Superior temporal gyrus (tissue), 1 donor: ENCODE data around the gene ADCK1.
"Not testable (repeated sequence)": the region's sequence is repeated elsewhere in the genome, so short reads cannot be mapped to it uniquely, and the experiment has no call there.

ENCODE experiments used
- DNase-seq: peaks from one replicate; pipeline ENCODE4 v3.0.0-alpha.2; 2016; ENCODE audit errors: extremely low spot score

ADCK1 gene

DNA sequence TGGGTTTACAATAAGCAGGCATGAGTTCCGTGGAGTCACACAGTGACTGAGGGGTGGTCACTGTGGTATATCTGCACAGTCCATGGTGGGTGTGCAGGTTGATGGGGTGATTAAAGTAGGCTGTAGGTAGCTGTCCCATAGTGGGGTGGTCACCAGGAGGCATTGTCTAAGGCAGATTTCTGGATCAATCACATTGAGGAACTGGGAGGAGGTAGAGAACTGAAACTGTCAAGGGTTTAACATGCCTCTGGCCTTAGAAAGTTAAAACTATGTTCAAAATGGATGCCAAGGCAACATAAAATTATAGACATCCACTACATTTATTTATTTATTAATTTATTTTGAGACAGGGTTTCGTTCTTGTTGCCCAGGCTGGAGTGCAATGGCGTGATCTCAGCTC, 8.3 kb downstream of the ADCK1 start:
- no peak for DNase-seq

DNA sequence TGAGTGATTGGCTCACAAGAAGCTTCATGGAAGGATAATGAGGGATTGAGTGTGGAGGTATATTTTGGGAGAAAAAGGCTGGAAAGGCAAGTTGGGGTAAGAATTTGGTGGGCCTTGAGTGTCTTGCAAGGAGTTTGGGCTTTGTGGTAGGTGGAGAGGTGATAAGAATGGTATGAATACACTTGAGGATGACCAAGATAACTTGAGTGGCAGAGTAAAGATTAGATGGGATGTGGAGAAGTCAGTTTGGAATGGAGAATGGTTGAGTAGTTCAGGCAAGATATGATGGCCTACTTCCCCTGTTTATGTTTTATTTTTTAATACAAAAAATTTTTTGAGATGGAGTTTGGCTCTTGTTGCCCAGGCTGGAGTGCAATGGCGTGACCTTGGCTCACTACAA, 9.1 kb downstream of the ADCK1 start:
- no peak for DNase-seq

DNA sequence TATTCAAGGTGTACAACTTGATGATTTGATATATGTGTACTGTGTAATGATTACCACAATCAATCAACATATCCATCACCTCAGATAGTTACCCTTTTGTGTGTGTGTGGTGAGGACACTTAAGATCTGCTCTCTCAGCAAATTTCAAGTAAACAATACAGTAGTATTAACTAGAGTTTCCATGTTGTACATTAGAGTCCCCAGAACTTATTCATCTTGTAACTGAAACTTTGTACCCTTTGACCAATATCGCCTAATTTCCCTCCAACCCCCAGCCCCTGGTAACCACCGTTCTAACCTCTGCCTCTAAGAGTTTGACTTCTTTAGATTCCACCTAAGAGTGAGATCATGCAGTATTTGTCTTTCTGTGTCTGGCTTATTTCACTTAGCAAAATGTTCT, 12.1 kb downstream of the ADCK1 start:
- no peak for DNase-seq

DNA sequence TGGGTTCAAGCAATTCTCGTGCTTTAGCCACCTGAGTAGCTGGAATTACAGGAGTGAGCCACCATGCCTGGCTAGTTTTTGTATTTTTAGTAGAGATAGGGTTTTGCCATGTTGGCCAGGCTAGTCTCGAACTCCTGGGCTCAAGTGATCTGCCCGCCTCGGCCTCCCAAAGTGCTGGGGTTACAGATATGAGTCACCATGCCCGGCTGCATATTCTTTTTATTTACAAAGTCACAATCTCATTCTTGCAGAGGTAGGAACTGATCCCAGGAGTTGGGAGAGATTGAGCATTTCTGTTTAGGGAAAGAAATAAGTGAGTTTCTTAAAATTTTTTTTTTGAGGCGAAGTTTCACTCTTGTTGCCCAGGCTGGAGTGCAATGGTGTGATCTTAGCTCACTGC, 12.8 kb downstream of the ADCK1 start:
- not testable (repeated sequence) for DNase-seq

DNA sequence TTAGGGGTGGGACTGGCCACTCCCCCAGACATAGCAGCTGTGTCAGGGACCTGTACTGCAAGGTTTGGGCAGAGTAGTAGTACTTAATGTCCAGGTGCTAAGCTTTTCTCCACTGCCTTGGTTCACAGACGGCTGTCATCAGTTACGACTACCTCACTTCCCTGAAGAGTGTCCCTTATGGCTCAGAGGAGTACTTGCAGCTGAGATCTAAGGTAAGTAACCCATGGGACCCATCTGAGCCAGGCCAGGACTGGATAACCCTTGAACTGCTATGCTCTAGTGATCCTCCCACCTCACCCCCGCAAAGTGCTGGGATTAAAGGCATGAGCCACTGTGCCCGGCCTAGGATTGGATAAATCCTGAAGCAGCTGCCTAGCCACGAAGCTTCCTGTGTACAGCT, 22.4 kb downstream of the ADCK1 start:
- DNase-seq = no peak

DNA sequence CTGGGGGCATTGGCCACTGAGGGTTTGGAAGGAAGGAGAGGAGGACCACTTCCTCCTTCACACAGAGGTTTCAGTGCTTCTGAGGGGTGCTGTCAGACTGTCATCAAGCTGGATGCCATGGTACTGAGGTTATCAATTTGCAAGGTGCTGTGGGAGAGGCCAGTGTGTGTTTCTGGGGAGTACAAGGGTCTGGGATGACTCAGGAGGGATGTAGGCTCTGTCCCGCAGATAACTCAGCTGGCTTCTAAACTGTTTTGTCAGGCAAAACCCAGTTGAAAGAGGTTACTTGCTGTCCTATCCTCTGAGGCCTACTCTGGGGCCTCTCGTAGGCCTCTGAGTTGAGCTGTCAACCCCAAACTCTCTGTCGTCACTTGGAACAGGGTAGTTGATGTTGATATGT, 22.8 kb downstream of the ADCK1 start:
- DNase-seq = no peak

DNA sequence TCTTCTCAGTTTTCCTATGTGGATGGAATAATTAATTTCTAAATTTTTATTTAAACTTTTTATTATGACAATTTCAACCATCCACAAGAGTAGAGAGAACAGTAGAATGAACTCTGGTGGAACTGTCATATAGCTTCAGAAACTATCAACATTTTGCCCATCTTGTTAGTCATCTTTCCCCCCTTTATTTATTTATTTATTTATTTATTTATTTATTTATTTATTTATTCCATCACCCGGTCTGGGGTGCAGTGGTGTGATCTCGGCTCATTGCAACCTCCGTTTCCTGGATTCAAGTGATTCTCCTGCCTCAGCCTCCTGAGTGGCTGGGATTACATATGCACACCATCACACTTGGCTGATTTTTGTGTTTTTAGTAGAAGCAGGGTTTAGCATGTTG, 23.5 kb downstream of the ADCK1 start:
- no peak for DNase-seq

DNA sequence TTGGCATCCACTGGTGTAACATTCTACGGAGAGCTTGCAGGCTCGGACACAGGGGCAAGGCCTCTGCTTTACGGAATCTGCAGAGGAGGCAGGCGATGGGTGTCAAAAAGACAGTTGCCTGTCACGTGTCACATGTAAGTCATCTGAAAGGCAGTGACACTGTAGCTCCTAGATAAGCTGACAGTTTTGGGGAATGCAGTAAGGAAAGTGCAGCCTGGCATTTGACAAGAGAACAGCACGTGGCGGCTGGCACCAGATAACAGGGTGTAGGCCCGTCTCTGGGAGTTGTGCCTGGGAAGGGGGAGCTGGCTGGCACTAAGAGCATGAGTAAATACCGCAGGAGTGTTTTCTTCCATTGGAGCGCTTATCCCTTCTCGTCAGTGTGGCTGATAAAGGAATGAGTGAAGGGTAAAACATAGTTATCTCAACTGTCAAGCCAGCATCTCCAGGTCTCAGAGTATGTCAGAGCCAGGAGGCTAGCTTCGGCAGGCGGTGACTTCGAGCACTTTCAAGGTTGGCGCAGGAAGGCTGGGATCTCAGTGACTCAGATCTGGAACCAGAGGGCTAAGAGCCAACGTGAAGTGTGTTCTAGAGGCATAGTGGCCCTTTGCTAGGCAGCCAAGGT, 26.1 kb downstream of the ADCK1 start:
- DNase-seq = no peak

DNA sequence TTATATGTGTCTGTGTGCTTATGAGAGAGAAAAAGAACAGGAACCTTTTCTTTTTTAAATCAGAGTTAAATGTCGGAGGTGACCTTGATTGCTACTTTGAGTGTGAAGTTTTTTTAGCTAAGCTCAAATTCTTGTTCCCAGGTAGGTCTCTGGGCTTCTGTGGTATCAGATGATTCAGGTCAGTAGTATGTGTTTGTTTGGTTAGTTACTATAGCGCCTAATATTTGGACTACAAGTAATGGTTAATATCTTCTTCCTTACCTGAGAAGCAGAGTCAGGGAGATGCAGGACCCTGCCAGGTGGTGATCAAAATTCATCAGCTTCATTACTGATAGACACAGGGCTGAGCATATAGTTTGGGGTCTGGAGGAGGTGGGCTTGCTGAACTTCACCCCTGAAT, 30.8 kb downstream of the ADCK1 start:
- DNase-seq = no peak

DNA sequence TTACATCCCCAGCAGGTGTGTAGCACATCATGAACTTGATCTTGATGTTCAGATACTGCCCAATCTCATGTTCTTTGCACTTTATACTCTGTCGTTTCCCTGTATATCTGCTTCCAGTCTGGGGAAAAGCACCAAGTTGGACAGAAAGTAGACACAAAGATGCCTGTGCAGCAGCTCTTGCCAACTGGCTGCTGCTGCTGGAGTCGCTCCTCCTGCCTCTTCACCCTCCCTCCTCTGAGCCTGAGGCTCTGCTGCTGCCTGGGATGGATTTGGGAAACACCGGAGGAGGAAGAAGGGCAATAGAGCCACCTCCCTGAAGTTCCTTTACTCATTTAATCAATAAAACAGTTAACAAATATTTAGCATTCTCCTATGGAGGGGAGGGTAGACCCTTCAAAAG, 32.4 kb downstream of the ADCK1 start:
- peak; percentile 14 for DNase-seq

DNA sequence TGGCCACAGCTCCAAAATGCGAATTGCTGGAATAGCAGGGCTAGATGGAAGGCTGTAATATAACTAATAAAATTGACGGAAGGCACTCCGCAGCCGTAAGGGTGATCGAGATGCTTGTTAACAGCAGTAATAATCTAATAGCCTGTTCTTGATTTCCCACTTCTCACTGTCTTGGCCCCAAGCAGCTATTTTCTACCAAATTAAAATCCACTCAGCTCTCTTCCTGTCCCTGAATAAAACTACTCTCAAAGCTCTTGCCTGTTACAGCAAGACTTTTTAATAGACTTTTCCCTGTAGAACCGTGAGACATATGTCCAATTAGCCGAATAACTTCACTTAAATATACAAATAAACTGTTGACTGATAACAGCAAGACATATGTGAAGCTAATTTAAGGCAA, 38.0 kb downstream of the ADCK1 start:
- DNase-seq = no peak

DNA sequence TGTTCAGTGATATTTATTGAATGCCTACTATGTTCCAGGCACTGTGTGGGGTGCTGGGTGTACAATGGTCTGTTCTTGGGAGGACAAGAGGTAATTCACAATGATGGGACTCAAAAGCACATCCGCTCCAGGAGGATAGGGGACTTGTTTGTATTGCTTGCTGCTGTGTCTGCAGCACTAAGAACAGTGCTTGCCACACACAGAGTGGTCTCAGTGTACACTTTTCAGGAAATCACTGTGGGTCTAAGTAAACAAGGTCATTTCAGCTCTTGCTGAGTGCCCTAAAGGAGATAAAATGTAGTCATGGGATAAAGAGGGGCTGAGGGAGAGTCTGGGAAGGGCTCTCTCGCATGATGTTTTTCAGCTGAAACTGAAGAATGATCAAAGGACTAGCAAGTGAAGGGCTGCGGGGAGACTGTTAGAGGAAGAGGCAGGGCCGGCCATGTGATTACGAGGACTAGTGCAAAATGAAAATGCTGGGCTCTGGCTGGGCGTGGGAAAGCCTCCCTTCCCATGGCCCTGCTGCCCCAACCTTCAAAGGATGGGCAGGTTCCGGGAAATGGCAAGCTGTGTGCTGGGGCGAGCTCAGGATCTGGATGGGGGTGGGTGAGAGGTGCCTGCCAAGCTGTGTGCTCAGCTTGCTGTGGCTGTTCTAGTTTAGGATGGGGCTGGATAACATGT, 39.1 kb downstream of the ADCK1 start:
- peak; percentile 91 for DNase-seq

DNA sequence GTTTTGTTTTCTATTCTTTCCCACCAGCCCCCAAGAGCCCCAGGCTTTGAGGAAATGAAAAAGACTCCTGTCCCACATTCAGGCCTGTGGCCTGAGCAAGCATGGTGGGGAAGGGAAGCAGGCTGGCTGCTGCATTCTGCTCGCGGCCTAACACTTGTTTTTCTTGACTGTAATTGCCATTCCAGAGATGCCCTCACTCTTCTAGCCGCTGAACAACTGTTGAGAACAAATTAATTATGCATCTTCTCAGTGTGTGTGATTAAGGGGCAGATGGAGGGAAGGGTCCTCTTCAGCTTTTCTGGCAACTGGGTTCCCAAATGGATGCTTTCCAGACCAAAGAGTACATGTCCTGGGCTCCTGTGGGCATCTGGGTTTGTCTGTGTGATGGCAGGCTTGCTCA, 43.3 kb downstream of the ADCK1 start:
- no peak for DNase-seq

DNA sequence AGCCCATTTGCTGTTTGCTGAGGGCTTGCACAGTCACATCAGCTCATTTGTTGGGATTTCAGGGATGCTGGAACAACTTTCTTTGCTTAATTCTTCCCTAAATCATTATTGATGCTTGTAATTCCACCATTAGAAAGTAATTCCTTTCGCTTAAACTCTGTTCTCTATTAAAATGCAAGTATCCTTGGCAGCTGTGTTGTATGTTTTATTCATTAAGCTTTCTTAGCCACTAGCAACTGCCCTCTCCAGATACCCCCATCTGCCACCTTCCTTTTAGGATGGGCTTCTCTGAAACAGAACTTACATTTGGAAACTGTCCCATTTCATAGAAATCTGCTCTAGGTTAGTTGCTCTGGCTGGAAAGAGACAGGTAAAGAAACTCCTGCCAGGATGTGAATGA, 43.7 kb downstream of the ADCK1 start:
- DNase-seq = no peak

DNA sequence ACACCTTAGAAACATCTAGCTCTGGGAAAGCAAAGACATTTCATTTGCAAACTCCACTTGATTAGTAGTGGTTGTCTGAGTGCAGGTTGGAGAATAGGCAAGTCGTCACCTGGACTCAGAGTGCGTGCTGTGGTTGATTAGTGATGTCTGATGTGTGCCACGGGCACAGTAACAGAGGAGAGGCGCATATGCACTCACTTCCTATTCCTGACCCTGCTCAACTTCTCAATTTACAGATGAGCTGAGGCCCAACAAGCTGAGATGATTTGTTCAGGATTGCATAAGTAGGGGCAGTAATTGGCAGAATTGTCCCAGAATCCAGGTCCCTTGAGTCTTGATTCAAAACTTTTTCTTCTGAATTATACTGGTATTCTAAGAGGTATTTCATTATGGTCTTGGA, 44.9 kb downstream of the ADCK1 start:
- DNase-seq = no peak

DNA sequence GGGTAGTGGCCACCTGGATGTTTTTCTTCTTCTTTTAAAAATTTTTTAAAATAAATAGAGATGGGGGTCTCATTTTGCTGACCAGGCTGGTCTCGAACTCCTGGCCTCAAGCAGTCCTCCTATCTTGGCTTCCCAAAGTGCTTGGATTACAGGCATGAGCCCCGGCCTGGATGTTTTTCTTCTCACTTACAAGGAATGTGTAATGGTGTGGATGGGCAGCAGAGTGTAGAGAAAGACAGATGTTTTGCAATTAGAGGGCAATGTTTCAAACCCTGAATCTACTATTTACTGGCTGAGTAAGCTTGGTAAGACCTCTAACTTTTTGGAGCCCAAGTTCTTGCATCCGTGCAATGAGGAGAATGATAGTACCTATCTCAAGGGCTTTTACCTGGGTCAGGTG, 48.1 kb downstream of the ADCK1 start:
- DNase-seq = no peak

DNA sequence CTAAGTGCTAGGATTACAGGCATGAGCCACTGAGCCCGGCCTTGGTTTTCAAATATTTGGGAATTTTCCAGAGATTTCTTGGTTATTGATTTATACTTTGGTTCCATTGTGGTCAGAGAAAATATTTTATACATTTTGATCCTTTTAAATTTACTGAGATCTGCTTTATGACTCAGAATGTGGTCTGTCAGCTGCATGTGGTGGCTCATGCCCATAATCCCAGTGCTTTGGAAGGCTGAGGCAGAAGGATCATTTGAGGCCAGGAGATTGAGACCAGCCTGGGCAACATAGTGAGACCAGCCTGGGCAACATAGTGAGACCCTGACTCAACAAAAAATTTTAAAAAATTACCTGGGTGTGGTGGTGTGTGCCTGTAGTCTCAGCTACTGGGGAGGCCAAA, 49.8 kb downstream of the ADCK1 start:
- DNase-seq = no peak

DNA sequence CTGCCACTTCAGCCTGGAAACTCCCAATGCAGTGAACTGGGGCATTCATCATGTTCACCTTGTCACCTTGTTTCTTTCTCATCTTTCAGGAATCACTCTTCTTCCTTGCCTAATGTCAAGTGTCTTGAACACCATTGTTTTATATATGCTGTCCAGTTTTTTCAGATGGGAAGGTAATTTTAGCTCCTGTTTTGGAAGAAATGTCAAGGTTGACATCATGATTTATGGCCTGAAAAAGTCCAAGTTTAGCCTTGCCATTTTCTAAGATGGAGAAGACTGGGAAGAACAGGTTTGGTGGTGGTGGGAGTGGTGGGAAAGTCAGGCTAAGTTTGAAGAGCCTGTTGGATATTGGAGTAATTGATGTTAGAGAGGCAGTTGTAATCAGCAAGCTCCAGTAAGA, 54.0 kb downstream of the ADCK1 start:
- no peak for DNase-seq

DNA sequence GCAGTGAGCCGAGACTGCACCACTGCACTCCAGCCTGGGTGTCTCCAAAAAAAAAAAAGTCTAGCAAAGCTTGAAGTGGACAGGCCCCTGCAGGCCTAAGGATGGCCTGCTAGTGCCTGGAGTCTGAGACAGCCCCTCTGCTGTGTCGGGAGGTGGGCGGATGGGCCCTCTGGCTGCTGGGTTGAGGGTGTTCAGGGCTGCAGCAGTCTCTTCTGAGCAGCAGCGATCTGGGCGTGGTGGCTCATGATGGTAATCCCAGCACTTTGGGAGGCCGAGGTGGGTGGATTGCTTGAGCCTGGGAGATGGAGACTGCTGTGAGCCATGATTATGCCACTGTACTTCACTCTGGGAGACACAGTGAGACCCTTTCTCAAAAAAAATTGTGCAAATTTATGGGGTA, 57.0 kb downstream of the ADCK1 start:
- DNase-seq = no peak

DNA sequence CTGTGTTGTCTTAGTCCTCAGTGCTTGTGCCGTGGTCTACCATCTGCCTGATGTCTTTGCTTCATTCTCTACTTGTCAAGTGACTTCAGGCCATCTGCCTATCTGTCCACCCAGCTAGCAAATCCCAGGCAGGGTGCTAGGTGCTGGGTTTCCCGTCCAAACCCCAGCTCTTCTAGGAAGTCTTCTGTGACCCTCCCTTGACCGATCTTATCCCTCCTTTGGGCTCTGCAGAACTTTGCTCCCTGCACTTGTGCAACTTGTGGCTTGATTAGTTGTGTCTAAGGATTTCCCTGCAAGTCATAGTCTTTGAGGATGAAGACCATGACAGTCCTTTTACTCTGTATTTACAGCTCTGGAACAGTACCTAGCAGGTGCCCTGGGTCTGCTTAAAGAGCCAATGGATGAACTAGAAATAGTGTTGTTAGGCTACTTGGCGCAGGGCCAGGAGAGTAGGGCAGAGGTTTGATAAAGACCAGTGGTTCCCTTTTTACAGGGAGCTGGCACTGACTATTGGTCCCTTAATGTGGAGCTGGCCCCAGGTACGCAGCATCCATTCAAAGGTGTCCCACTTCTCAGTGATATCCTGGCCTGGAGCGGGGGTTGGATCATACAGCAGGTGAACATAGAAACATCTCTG, 60.1 kb downstream of the ADCK1 start:
- DNase-seq = no peak

DNA sequence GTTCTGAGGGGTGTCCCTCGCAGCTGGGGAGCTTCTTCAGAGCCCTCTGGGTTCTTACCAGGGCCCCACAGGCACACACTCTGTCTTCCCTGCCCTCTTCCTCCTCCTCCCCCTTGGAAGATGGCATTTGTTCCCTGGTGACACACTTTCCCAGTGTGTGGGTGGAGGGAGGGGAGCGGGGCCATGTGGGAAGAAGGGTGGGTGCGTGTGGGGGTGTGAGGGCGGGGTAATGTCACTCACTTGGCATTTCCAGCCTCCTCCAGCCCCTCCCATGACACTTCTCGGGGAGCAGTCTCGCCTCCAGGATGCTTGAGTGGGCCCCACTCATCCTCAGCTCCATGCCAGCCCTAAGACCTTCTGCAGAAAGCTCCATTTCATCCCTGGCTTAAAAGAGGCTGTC, 61.3 kb downstream of the ADCK1 start:
- DNase-seq = no peak

DNA sequence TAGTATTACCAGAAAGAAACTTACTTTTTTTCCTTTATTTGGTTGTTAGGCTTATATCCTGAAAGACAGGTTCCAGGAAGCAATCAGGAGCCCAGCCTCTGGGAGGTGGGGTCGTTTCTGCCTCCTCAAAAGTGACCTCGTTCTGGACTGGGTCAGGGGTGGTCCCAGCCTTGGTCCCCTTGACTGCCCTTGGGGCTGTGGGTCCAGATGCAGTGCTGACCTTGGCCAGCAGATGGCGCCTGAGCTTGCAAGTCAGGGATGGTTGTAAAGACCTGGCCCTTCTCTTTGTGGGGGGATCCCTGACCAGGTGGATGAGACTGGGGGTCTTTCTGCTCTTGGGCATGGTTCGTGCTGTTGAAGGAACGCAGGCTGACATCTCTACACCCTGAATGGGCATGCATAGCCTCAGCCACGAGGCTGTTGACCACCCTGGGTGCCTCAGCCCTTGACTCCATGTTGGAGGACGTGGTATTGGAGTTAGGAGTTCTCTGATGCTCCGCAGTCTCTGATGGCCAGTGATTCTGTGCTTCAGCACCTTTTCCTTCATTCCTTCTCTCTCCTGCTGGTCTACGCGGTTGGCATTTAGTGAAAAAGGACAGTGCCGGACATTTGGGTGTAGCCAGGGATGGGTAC, 62.4 kb downstream of the ADCK1 start:
- peak; percentile 91 for DNase-seq

DNA sequence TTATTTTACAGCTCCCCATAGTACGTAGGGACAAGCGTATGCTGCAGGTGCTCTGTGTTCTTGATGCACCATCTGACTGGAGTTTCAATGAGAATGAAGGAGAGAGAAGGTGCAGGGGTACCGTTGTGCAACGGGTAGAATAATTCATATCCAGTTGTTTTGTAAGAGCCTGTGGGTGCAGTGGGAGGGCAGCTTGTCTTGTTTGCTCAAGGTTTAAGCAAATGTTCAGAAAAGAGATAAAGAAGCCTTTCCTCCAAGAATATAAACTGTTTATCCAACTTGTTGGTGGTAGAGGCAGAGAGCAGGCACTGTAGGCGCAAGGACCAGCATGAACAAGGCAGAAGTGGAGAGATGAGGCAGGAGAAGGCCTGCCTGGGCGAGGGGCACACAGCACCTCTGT, 64.2 kb downstream of the ADCK1 start:
- no peak for DNase-seq
